ENCODE data around the gene CMAS.
"Not testable (repeated sequence)": the region's sequence is repeated elsewhere in the genome, so short reads cannot be mapped to it uniquely, and the experiment has no call there.

Gene CMAS

GRCh38 chr12:22046090-22046967 lies at the start of gene CMAS:
Gene CMAS, plus strand, starts transcription at chr12:22046218. Its CDS starts 86 bp downstream, at chr12:22046304.
- peak; percentile 61 to 65 (median 64) for DNase-seq (ENCODE audit: low read depth in 2 of 3, low spot score in 2 of 3)

DNA sequence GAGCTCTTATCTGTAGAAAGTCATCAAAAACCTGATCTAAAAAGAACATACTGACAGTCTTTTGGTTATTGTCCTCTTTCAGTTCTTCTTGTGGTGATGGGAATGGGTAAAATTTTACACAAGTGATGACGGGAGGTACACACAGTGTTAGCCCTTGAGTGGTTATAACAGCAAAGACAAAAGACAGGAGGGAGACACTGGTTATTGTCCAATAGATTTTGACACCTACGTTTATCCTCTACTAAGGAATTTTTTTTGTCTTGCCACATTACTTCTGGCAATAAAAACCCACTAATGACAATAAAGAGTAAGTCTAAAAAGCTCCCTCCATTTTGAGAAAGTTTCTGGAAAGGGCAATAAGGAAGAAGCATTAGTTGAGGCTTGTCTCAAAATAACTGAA lies 47.7 kb upstream of the CMAS start:
- no peak for DNase-seq (ENCODE audit: low read depth in 2 of 3, low spot score in 2 of 3)

GRCh38 chr12:21998782-21999181 lies 47.2 kb upstream of the CMAS start:
- no peak for DNase-seq (ENCODE audit: low read depth in 2 of 3, low spot score in 2 of 3)

GRCh38 chr12:22002430-22002829 lies 43.6 kb upstream of the CMAS start:
- no peak for DNase-seq (ENCODE audit: low read depth in 2 of 3, low spot score in 2 of 3)

- not testable (repeated sequence) for DNase-seq (ENCODE audit: low read depth in 2 of 3, low spot score in 2 of 3)
These were observed 38.2 kb upstream of the CMAS start for GRCh38 chr12:22007794-22008193.

DNA sequence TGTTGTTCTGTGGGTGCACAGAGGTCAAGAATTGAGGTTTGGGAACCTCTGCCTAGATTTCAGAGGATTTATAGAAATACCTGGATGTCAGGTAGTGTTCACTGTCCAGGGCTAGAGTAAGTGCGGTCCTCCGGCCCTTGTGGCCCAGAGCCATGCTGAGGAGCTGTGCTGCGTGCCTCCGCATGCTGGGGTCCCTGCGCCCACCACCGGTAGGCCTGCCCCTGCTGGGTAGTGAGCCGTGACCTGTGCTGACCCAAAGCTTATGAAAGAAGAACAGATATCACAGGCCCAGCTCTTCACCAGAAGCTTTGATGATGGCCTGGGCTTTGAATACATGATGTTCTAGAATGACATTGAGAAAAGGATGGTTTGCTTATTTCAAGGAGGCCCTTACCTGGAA lies 37.8 kb upstream of the CMAS start:
- no peak for DNase-seq (ENCODE audit: low read depth in 2 of 3, low spot score in 2 of 3)

DNA sequence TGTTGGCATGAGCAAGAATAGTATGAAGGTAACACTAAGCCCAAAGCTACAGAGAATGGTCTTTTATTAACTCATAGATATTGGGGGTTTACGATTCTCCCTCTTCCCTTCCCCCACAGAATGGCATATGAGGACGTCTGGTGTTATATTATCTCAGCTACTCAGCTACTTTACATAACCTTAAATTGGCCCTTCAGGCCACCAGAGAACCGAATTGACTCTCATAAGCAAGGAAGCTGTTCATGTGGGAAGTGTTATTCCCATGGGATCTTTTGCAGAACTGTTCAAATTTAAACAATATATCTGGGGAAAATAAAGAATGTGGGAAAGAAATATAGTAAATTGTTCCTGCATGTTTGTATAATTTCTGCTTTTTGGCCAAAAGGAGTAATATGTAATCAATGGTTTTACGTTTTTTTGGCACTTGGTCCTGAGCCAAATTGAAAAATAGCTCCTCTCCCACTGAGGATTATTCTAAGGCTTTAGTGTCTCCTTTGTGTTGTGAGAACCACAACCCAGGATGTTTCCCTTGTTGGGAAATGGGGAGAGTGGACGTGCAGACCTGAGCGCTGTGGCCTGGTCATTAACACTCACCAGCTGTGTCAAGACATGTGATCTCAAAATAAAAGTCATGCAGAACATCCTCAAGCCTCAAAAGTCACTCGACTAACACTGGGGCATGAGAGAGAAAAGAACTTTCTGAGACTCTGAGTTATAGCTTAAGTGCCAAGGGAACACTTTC lies 31.8 kb upstream of the CMAS start:
- no peak for DNase-seq (ENCODE audit: low read depth in 2 of 3, low spot score in 2 of 3)

GRCh38 chr12:22014783-22015144 lies 31.3 kb upstream of the CMAS start:
- DNase-seq (ENCODE audit: low read depth in 2 of 3, low spot score in 2 of 3): no peak

- DNase-seq (ENCODE audit: low read depth in 2 of 3, low spot score in 2 of 3): no peak
These were observed 29.0 kb upstream of the CMAS start for GRCh38 chr12:22016982-22017381.

- no peak for DNase-seq (ENCODE audit: low read depth in 2 of 3, low spot score in 2 of 3)
These were observed 27.2 kb upstream of the CMAS start for GRCh38 chr12:22018860-22019259.

GRCh38 chr12:22023489-22023888 lies 22.5 kb upstream of the CMAS start:
- not testable (repeated sequence) for DNase-seq (ENCODE audit: low read depth in 2 of 3, low spot score in 2 of 3)

DNA sequence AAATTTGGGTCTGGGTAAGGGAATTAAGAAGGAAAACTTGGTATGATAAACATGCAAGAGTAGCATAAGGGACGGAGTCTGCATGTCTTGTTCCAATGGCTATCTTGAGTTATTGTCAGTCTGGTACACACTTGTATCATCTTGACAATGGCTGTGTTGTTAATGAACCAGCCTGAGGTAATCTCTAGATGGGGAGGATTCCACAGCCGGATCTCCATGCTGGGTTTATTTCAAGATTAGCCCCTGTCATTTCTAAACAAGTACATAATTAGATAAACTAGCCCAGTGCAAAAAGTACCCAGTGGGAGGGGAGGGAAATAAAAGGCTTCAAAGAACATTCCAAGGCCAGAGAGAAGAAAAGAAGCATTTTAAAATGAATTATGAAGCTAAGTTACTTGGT lies 16.5 kb upstream of the CMAS start:
- no peak for DNase-seq (ENCODE audit: low read depth in 2 of 3, low spot score in 2 of 3)

- no peak for DNase-seq (ENCODE audit: low read depth in 2 of 3, low spot score in 2 of 3)
These were observed 16.0 kb upstream of the CMAS start for GRCh38 chr12:22029991-22030390.

DNA sequence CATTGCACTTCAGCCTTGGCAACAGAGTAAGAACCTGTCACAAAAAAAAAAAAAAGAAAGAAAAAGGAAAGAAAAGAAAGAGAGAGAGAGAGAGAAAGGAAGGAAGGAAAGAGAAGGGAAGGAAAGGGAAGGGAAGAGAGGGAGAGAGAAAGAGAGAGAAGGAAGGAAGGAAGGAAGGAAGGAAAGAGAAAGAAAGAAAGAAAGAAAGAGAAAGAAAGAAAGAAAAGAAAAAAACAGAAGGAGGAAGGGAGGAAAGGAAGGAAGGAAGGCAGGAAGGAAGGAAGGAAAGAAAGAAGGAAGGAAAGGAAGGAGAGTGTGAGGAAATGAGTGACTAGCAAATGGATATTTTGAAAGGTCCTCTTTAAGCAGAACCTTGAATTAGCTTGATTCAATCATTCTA lies 13.3 kb upstream of the CMAS start:
- no peak for DNase-seq (ENCODE audit: low read depth in 2 of 3, low spot score in 2 of 3)

- DNase-seq (ENCODE audit: low read depth in 2 of 3, low spot score in 2 of 3): no peak
These were observed 11.1 kb upstream of the CMAS start for GRCh38 chr12:22034709-22035506.

GRCh38 chr12:22037947-22038346 lies 8.1 kb upstream of the CMAS start:
- no peak for DNase-seq (ENCODE audit: low read depth in 2 of 3, low spot score in 2 of 3)

- DNase-seq (ENCODE audit: low read depth in 2 of 3, low spot score in 2 of 3): no peak
These were observed 7.3 kb upstream of the CMAS start for GRCh38 chr12:22038734-22039133.

DNA sequence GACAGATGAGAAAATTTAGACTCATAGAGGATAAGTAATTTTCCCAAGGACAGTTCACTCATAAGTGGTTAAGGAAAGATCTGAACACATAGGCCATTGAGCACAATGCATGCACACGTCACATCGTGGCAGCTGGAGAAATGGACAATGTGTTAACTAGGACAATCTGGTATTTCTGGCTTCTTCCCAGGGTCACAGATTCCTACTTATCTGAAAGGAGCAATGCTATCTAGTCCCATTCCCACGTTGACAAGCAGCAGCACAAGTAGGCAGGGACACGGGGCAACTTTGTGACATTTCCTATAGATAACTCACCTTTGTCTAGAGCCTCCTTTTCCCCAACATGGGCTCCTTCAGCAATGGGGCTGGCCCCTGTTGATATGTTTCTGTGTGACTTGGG lies 6.7 kb upstream of the CMAS start:
- DNase-seq (ENCODE audit: low read depth in 2 of 3, low spot score in 2 of 3): no peak

DNA sequence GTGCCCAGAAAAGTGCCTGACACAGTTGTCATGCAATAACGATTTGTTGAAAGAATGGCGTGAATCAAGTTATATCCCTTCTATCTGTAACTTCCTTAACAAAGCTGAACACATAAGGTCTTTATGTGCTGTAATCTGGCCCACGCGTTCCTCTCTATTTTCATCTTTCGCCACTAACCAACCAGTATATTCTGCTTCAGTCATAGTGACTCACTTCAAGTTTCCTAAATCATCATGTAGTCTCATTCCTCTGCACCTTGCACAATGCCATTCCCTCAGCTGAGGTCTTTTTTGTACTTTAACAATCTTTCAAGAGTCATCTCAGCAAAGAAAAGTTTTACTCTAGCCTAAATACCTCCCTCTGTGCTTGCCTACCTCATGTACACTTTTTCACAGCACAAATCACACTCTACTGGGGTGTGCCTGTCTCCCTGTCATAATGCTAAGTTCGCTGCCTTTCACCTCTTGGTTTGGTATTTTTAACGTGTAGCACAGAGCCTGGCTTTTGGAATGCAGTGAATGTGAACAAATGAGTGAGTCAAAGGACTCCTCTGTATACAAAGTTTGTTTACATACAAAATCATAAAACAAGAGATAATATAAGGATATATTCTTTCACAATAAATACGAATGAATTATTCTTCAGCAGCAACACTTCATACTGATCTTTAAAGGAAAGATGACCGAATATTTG lies 2.9 kb upstream of the CMAS start:
- DNase-seq (ENCODE audit: low read depth in 2 of 3, low spot score in 2 of 3): no peak

- DNase-seq (ENCODE audit: low read depth in 2 of 3, low spot score in 2 of 3): no peak
These were observed 2.1 kb upstream of the CMAS start for GRCh38 chr12:22043943-22044342.

- DNase-seq (ENCODE audit: low read depth in 2 of 3, low spot score in 2 of 3): no peak
These were observed 1.6 kb upstream of the CMAS start for GRCh38 chr12:22044391-22044790.

Data from activated CD8-positive, alpha-beta memory T cell treated with anti-CD3 and anti-CD28 coated beads for 48 hours (primary cell).